ENCODE results near the gene BRINP1. TPM values are rescaled to one million over a fixed set of nuclear protein-coding genes. Genes with fewer than 3 reads are reported as not detected.

The BRINP1 gene
- total RNA-seq, 4 donors from 2014 or later: 0.27 TPM; not detected in 3

- no peaks in the 10 kb centered on the region for H3K36me3 ChIP-seq
- no peak overlapping the region for H3K4me3 ChIP-seq
- in situ Hi-C loops (cut with MboI; ENCODE audit: low pct_ligation_motif_present in 1 of 4, low pct_unique_long_range_greater_than_20kb in 1 of 4, low sequenced_read_pairs in 3 of 4) (no loop called here), intact Hi-C loops (cut with DNase I; ENCODE audit: low total_unique reads) (no loop called here)
- DNase-seq: no peak
- 92 to 100% methylated on average over 1 of the region's 1 CpG for WGBS, 2 donors (ENCODE audit: low coverage in 1 of 2)
- no peaks in the 10 kb centered on the region for H3K27me3 ChIP-seq
- H3K9me3 ChIP-seq: no peaks in the 10 kb centered on the region
- no peak overlapping the region for H3K27ac ChIP-seq
- TF ChIP-seq, protein P1, sequence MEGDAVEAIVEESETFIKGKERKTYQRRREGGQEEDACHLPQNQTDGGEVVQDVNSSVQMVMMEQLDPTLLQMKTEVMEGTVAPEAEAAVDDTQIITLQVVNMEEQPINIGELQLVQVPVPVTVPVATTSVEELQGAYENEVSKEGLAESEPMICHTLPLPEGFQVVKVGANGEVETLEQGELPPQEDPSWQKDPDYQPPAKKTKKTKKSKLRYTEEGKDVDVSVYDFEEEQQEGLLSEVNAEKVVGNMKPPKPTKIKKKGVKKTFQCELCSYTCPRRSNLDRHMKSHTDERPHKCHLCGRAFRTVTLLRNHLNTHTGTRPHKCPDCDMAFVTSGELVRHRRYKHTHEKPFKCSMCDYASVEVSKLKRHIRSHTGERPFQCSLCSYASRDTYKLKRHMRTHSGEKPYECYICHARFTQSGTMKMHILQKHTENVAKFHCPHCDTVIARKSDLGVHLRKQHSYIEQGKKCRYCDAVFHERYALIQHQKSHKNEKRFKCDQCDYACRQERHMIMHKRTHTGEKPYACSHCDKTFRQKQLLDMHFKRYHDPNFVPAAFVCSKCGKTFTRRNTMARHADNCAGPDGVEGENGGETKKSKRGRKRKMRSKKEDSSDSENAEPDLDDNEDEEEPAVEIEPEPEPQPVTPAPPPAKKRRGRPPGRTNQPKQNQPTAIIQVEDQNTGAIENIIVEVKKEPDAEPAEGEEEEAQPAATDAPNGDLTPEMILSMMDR (IDR thresholded peaks at IDR 0.05): no peak
- TF ChIP-seq POLR2AphosphoS5 (IDR thresholded peaks at IDR 0.05) (no peak), POLR2A (IDR thresholded peaks at IDR 0.05) (no peak), EP300 (IDR thresholded peaks at IDR 0.05; ENCODE audit: low read depth) (no peak)
- no peaks in the 10 kb centered on the region for H3K4me1 ChIP-seq
Measured at GRCh38 chr9:119121899-119122298, 247.3 kb downstream of the BRINP1 start.

DNA sequence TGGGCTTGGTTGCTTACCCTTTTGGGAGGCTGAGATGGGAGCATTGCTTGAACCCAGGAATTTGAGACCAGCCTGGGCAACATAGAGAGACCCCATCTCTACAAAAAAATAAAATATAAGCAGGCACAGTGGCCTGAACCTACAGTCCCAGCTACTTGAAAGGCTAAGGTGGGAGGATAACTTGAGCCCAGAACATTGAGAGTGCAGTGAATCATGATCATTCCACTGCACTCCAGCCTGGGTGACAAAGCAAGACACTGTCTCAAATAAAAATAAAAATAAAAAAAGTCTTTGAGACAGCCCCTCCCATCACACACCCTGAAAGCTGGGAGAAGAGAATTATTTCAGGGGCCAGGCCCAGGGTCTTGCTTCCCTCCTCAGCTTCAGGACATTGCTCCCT, 251.8 kb downstream of the BRINP1 start:
- intact Hi-C loops (cut with DNase I; ENCODE audit: low total_unique reads): no loop called here
- TF ChIP-seq POLR2AphosphoS5 (IDR thresholded peaks at IDR 0.05): no peak
- TF ChIP-seq, protein P1 (IDR thresholded peaks at IDR 0.05): no peak
- TF ChIP-seq POLR2A (IDR thresholded peaks at IDR 0.05): no peak
- Histone ChIP-seq H3K36me3 (no peaks in the 10 kb centered on the region), H3K27me3 (no peaks in the 10 kb centered on the region), H3K4me3 (no peak overlapping the region), H3K4me1 (no peaks in the 10 kb centered on the region), H3K27ac (no peak overlapping the region), H3K9me3 (no peaks in the 10 kb centered on the region)
- in situ Hi-C loops (cut with MboI; ENCODE audit: low pct_ligation_motif_present in 1 of 4, low pct_unique_long_range_greater_than_20kb in 1 of 4, low sequenced_read_pairs in 3 of 4): no loop called here
- DNase-seq: no peak
